ENCODE data around the gene BANF2.

The BANF2 gene

GRCh38 chr20:17678295-17678694, 21.5 kb upstream of the BANF2 start:
- no peak for TF ChIP-seq SP1 (IDR thresholded peaks at IDR 0.05)
- no peak for TF ChIP-seq PKNOX1 (IDR thresholded peaks at IDR 0.05)
- TF ChIP-seq FOXA1 (IDR thresholded peaks at IDR 0.05) = no peak
- no peak for TF ChIP-seq ELF4 (IDR thresholded peaks at IDR 0.05)
- ChIA-PET POLR2A (no interaction called here), CTCF (interaction anchor here (0.6 kb wide), 1 partner anchor 365 kb away, joined by 3 read pairs; no protein-coding TSS in a partner anchor)
- no peak for DNase-seq (ENCODE audit: extremely low spot score)

GRCh38 chr20:17678886-17679285, 20.9 kb upstream of the BANF2 start:
- POLR2A ChIA-PET = no interaction called here
- CTCF ChIA-PET = interaction anchor here (0.6 kb wide), 1 partner anchor 365 kb away, joined by 3 read pairs; no protein-coding TSS in a partner anchor
- TF ChIP-seq ELF4 (IDR thresholded peaks at IDR 0.05) (no peak), LEF1 (IDR thresholded peaks at IDR 0.05; ENCODE audit: borderline replicate concordance) (no peak), L3MBTL2 (conservative IDR thresholded peaks at IDR 0.05) (no peak), BHLHE40 (IDR thresholded peaks at IDR 0.05; ENCODE audit: borderline replicate concordance) (no peak)
- no peak for DNase-seq (ENCODE audit: extremely low spot score)

GRCh38 chr20:17679941-17680835, 19.6 kb upstream of the BANF2 start:
- POLR2A ChIA-PET = interaction anchor here (0.7 kb wide), 1 partner anchor 43 kb away, joined by 3 read pairs; no protein-coding TSS in a partner anchor
- peak; percentile 10 for DNase-seq (ENCODE audit: extremely low spot score)
- CTCF ChIA-PET = interaction anchor here (0.7 kb wide), 1 partner anchor 258 kb away, joined by 3 read pairs; no protein-coding TSS in a partner anchor
- TF ChIP-seq CTBP1 (IDR thresholded peaks at IDR 0.05; ENCODE audit: borderline replicate concordance) (no peak), HDGF (IDR thresholded peaks at IDR 0.05; ENCODE audit: borderline replicate concordance) (no peak)

- peak; percentile 83 for DNase-seq (ENCODE audit: extremely low spot score)
- POLR2A ChIA-PET = interaction anchor here (0.9 to 1.1 kb wide), 2 partner anchors 13 to 150 kb away, joined by 4 to 8 read pairs; partner anchors contain the start of gene BFSP1
- CTCF ChIA-PET = interaction anchor here (0.7 kb wide), 1 partner anchor 257 kb away, joined by 3 read pairs; no protein-coding TSS in a partner anchor
- TF ChIP-seq TARDBP (IDR thresholded peaks at IDR 0.05) (no peak), CTBP1 (IDR thresholded peaks at IDR 0.05; ENCODE audit: borderline replicate concordance) (no peak), L3MBTL2 (conservative IDR thresholded peaks at IDR 0.05) (no peak), ZNF384 (IDR thresholded peaks at IDR 0.05) (no peak), ARNT (IDR thresholded peaks at IDR 0.05) (no peak)
Observed at GRCh38 chr20:17680836-17681725, 18.7 kb upstream of the BANF2 start.

GRCh38 chr20:17681726-17682102, 18.1 kb upstream of the BANF2 start:
- POLR2A ChIA-PET = interaction anchor here (0.7 to 1.6 kb wide), 14 partner anchors 10 to 607 kb away, joined by 3 to 8 read pairs (median 4); partner anchors contain the start of genes BFSP1 and ZNF133
- DNase-seq (ENCODE audit: extremely low spot score) = no peak
- TF ChIP-seq TARDBP (IDR thresholded peaks at IDR 0.05) (no peak), HDGF (IDR thresholded peaks at IDR 0.05; ENCODE audit: borderline replicate concordance) (no peak), SUZ12 (IDR thresholded peaks at IDR 0.05) (no peak), LEF1 (IDR thresholded peaks at IDR 0.05; ENCODE audit: borderline replicate concordance) (no peak), NFRKB (IDR thresholded peaks at IDR 0.05) (no peak), BHLHE40 (IDR thresholded peaks at IDR 0.05; ENCODE audit: borderline replicate concordance) (no peak), FOXK2 (IDR thresholded peaks at IDR 0.05) (no peak)
- CTCF ChIA-PET = interaction anchor here (0.6 to 2.1 kb wide), 7 partner anchors 9 to 270 kb away, joined by 3 to 14 read pairs (median 4); no protein-coding TSS in a partner anchor

- TF ChIP-seq FOXK2 (IDR thresholded peaks at IDR 0.05) (no peak), ZNF384 (IDR thresholded peaks at IDR 0.05) (no peak), PKNOX1 (IDR thresholded peaks at IDR 0.05) (peak; percentile 99), SP1 (IDR thresholded peaks at IDR 0.05) (no peak), FOXA1 (IDR thresholded peaks at IDR 0.05) (no peak), BHLHE40 (IDR thresholded peaks at IDR 0.05; ENCODE audit: borderline replicate concordance) (no peak), L3MBTL2 (conservative IDR thresholded peaks at IDR 0.05) (peak; percentile 50; the same call in 1 of the 2 replicates), LEF1 (IDR thresholded peaks at IDR 0.05; ENCODE audit: borderline replicate concordance) (peak; percentile 37; the same call in 1 of the 2 replicates), HDGF (IDR thresholded peaks at IDR 0.05; ENCODE audit: borderline replicate concordance) (no peak), ELF4 (IDR thresholded peaks at IDR 0.05) (no peak), CTBP1 (IDR thresholded peaks at IDR 0.05; ENCODE audit: borderline replicate concordance) (no peak), FOXM1 (IDR thresholded peaks at IDR 0.05; ENCODE audit: borderline replicate concordance) (peak; percentile 75)
- CTCF ChIA-PET = interaction anchor here (0.6 to 2.1 kb wide), 14 partner anchors 9 to 317 kb away, joined by 3 to 14 read pairs (median 4); no protein-coding TSS in a partner anchor
- peak; percentile 96 for DNase-seq (ENCODE audit: extremely low spot score)
- POLR2A ChIA-PET = interaction anchor here (0.7 to 1.6 kb wide), 16 partner anchors 9 to 606 kb away, joined by 3 to 8 read pairs (median 4); partner anchors contain the start of genes BFSP1 and ZNF133
Observed at GRCh38 chr20:17682103-17682888, 17.5 kb upstream of the BANF2 start, which contains the start of gene RRBP1. Gene RRBP1, minus strand, starts transcription at chr20:17682242. Its CDS starts 21,735 bp downstream, at chr20:17660507.
